ENCODE measurements around the gene ST3GAL3.

The ST3GAL3 gene

DNA sequence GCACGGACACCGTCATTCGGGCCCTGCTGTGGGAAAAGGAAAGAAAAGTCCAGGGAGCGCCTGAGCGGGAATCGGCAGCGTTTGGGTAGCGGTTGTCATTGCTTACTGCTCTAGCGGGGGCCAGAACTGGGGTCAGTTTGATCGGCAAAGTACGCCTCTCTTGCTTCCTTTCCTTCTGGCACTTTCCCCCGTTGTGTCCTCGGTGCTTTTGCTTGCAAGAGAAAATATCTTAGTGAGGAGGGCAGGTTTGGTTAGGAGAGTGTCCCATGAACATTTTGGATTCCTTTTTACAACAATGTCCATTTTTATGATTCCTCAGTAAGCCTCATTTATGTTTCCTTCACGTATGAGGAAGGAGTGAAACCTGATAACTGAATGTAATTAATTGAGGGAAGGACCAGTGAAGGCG, 670 bp downstream of the ST3GAL3 start (continued):
- TF ChIP-seq, protein P1, sequence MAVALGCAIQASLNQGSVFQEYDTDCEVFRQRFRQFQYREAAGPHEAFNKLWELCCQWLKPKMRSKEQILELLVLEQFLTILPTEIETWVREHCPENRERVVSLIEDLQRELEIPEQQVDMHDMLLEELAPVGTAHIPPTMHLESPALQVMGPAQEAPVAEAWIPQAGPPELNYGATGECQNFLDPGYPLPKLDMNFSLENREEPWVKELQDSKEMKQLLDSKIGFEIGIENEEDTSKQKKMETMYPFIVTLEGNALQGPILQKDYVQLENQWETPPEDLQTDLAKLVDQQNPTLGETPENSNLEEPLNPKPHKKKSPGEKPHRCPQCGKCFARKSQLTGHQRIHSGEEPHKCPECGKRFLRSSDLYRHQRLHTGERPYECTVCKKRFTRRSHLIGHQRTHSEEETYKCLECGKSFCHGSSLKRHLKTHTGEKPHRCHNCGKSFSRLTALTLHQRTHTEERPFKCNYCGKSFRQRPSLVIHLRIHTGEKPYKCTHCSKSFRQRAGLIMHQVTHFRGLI (tag by site-specific recombination; IDR thresholded peaks at IDR 0.05): no peak
- TF ChIP-seq ZNF664 (tag by site-specific recombination; IDR thresholded peaks at IDR 0.05) (no peak), ZNF416 (tag by site-specific recombination; IDR thresholded peaks at IDR 0.05) (no peak), YY1 (tag by site-specific recombination; IDR thresholded peaks at IDR 0.05) (no peak), OVOL3 (tag by site-specific recombination; IDR thresholded peaks at IDR 0.05) (no peak), ZFP37 (tag by site-specific recombination; IDR thresholded peaks at IDR 0.05) (no peak), ZNF549 (tag by site-specific recombination; IDR thresholded peaks at IDR 0.05) (no peak), ZNF558 (tag by site-specific recombination; IDR thresholded peaks at IDR 0.05) (no peak), ZNF76 (tag by site-specific recombination; IDR thresholded peaks at IDR 0.05; ENCODE audit: borderline replicate concordance, low read depth) (no peak), ZBTB17 (tag by site-specific recombination; IDR thresholded peaks at IDR 0.05) (peak; percentile 72), ZSCAN16 (tag by site-specific recombination; IDR thresholded peaks at IDR 0.05) (no peak), ZBTB1 (tag by site-specific recombination; IDR thresholded peaks at IDR 0.05) (no peak), ZNF521 (tag by site-specific recombination; IDR thresholded peaks at IDR 0.05) (no peak), KLF16 (tag by site-specific recombination; IDR thresholded peaks at IDR 0.05) (no peak), ZNF10 (tag by site-specific recombination; IDR thresholded peaks at IDR 0.05) (no peak), RBAK (tag by site-specific recombination; IDR thresholded peaks at IDR 0.05) (no peak), ZNF530 (tag by site-specific recombination; IDR thresholded peaks at IDR 0.05; ENCODE audit: low read depth) (no peak), SP2 (tag by site-specific recombination; IDR thresholded peaks at IDR 0.05) (peak; percentile 11; the same call in 1 of the 2 replicates), ZNF658 (tag by site-specific recombination; IDR thresholded peaks at IDR 0.05) (no peak), HOXD13 (CRISPR knock-in tag; IDR thresholded peaks at IDR 0.05; ENCODE audit: borderline replicate concordance) (no peak), ZNF423 (tag by site-specific recombination; IDR thresholded peaks at IDR 0.05) (no peak), ZNF202 (tag by site-specific recombination; IDR thresholded peaks at IDR 0.05; ENCODE audit: borderline replicate concordance) (no peak), ZNF19 (tag by site-specific recombination; IDR thresholded peaks at IDR 0.05; ENCODE audit: low read depth) (no peak), ZNF146 (tag by site-specific recombination; IDR thresholded peaks at IDR 0.05) (no peak), ZNF514 (tag by site-specific recombination; IDR thresholded peaks at IDR 0.05) (no peak), ZNF792 (tag by site-specific recombination; IDR thresholded peaks at IDR 0.05) (no peak), ZNF426 (tag by site-specific recombination; IDR thresholded peaks at IDR 0.05) (no peak), BCL11A (tag by site-specific recombination; IDR thresholded peaks at IDR 0.05; ENCODE audit: low read depth) (no peak), ZNF561 (tag by site-specific recombination; IDR thresholded peaks at IDR 0.05; ENCODE audit: borderline replicate concordance) (no peak), KLF7 (tag by site-specific recombination; IDR thresholded peaks at IDR 0.05; ENCODE audit: borderline replicate concordance) (0 out of 2 replicates have a peak, but pooled peaks have one; percentile 1)
- TF ChIP-seq, protein P2, sequence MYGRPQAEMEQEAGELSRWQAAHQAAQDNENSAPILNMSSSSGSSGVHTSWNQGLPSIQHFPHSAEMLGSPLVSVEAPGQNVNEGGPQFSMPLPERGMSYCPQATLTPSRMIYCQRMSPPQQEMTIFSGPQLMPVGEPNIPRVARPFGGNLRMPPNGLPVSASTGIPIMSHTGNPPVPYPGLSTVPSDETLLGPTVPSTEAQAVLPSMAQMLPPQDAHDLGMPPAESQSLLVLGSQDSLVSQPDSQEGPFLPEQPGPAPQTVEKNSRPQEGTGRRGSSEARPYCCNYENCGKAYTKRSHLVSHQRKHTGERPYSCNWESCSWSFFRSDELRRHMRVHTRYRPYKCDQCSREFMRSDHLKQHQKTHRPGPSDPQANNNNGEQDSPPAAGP (tag by site-specific recombination; IDR thresholded peaks at IDR 0.05): peak; percentile 5; the same call in 1 of the 2 replicates
- TF ChIP-seq, protein P3, sequence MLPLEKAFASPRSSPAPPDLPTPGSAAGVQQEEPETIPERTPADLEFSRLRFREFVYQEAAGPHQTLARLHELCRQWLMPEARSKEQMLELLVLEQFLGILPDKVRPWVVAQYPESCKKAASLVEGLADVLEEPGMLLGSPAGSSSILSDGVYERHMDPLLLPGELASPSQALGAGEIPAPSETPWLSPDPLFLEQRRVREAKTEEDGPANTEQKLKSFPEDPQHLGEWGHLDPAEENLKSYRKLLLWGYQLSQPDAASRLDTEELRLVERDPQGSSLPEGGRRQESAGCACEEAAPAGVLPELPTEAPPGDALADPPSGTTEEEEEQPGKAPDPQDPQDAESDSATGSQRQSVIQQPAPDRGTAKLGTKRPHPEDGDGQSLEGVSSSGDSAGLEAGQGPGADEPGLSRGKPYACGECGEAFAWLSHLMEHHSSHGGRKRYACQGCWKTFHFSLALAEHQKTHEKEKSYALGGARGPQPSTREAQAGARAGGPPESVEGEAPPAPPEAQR (tag by site-specific recombination; IDR thresholded peaks at IDR 0.05): no peak
- TF ChIP-seq, protein P4, sequence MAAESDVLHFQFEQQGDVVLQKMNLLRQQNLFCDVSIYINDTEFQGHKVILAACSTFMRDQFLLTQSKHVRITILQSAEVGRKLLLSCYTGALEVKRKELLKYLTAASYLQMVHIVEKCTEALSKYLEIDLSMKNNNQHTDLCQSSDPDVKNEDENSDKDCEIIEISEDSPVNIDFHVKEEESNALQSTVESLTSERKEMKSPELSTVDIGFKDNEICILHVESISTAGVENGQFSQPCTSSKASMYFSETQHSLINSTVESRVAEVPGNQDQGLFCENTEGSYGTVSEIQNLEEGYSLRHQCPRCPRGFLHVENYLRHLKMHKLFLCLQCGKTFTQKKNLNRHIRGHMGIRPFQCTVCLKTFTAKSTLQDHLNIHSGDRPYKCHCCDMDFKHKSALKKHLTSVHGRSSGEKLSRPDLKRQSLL (tag by site-specific recombination; IDR thresholded peaks at IDR 0.05): no peak
- TF ChIP-seq, protein P5, sequence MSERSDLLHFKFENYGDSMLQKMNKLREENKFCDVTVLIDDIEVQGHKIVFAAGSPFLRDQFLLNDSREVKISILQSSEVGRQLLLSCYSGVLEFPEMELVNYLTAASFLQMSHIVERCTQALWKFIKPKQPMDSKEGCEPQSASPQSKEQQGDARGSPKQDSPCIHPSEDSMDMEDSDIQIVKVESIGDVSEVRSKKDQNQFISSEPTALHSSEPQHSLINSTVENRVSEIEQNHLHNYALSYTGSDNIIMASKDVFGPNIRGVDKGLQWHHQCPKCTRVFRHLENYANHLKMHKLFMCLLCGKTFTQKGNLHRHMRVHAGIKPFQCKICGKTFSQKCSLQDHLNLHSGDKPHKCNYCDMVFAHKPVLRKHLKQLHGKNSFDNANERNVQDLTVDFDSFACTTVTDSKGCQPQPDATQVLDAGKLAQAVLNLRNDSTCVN (tag by site-specific recombination; optimal IDR thresholded peaks at IDR 0.05): no peak
- TF ChIP-seq, protein P6, sequence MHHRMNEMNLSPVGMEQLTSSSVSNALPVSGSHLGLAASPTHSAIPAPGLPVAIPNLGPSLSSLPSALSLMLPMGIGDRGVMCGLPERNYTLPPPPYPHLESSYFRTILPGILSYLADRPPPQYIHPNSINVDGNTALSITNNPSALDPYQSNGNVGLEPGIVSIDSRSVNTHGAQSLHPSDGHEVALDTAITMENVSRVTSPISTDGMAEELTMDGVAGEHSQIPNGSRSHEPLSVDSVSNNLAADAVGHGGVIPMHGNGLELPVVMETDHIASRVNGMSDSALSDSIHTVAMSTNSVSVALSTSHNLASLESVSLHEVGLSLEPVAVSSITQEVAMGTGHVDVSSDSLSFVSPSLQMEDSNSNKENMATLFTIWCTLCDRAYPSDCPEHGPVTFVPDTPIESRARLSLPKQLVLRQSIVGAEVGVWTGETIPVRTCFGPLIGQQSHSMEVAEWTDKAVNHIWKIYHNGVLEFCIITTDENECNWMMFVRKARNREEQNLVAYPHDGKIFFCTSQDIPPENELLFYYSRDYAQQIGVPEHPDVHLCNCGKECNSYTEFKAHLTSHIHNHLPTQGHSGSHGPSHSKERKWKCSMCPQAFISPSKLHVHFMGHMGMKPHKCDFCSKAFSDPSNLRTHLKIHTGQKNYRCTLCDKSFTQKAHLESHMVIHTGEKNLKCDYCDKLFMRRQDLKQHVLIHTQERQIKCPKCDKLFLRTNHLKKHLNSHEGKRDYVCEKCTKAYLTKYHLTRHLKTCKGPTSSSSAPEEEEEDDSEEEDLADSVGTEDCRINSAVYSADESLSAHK (tag by site-specific recombination; IDR thresholded peaks at IDR 0.05): no peak
